GM23338 (cell line): ENCODE measurements around the gene ATAD3B.

ENCODE experiments used
- CREB1 ChIP-seq: fragments of 250-450 bp; sonication (Bioruptor Pico); IDR thresholded peaks from 2 replicates; pipeline ENCODE4 v1.5.0; 2020; ENCODE audit warnings: low read depth, mild to moderate bottlenecking, moderate library complexity
- EZH2 ChIP-seq: fragments of 200-600 bp; sonication (generic); IDR thresholded peaks from one replicate; pipeline ENCODE4 v1.8.0; 2017; ENCODE audit warnings: antibody characterized with exemption, mild to moderate bottlenecking, low read depth; ENCODE audit not compliant: unreplicated experiment
- EZH2phosphoT487 ChIP-seq: fragments of 200-600 bp; sonication (generic); IDR thresholded peaks from one replicate; pipeline ENCODE4 v1.8.1; 2018; ENCODE audit warnings: antibody characterized with exemption; ENCODE audit not compliant: unreplicated experiment
- JUNB ChIP-seq: IDR thresholded peaks from one replicate; pipeline ENCODE4 v1.6.1; 2016; ENCODE audit warnings: antibody characterized with exemption; ENCODE audit not compliant: unreplicated experiment
- POLR2AphosphoS5 ChIP-seq: IDR thresholded peaks from 2 replicates; pipeline ENCODE4 v1.6.1; 2016; ENCODE audit warnings: antibody characterized with exemption, low read depth
- TF ChIP-seq, protein P1 (sequence below), 2 experiments: fragments of 200-600 bp in 1 of 2; sonication (generic) in 1 of 2; conservative IDR thresholded peaks; 2 replicates each; pipeline versions ENCODE4 v1.5.1 to v1.6.1; 2016 to 2017; ENCODE audit warnings: antibody characterized with exemption in 2 of 2, low read depth in 2 of 2, mild to moderate bottlenecking in 2 of 2, moderate library complexity in 1 of 2
- TF ChIP-seq, protein P2 (sequence below): IDR thresholded peaks from one replicate; pipeline ENCODE4 v1.6.1; 2018; ENCODE audit warnings: antibody characterized with exemption; ENCODE audit not compliant: unreplicated experiment
- TF ChIP-seq, protein P3 (sequence below): IDR thresholded peaks from 2 replicates; pipeline ENCODE4 v1.6.1; 2016; ENCODE audit warnings: antibody characterized with exemption

DNA sequence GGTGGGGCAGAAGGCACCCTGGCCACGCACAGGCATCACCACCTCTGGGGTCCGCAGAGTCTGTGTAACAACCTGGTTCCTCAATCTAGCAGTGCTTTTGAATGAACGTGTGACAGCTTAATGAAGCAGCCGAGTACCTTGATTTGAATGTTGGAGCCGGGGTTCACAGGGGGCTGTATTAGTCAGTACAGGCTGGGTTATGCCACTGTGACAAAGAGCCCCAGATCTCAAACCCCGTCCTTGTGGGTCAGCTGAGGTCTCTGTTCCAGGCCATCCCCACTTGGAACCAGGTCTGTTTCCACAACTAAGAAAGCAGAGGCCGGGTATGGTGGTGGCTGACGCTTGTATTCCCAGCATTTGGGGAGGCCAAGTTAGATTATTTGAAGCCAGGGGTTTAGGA, 58.4 kb downstream of the ATAD3B start:
- TF ChIP-seq, protein P1, sequence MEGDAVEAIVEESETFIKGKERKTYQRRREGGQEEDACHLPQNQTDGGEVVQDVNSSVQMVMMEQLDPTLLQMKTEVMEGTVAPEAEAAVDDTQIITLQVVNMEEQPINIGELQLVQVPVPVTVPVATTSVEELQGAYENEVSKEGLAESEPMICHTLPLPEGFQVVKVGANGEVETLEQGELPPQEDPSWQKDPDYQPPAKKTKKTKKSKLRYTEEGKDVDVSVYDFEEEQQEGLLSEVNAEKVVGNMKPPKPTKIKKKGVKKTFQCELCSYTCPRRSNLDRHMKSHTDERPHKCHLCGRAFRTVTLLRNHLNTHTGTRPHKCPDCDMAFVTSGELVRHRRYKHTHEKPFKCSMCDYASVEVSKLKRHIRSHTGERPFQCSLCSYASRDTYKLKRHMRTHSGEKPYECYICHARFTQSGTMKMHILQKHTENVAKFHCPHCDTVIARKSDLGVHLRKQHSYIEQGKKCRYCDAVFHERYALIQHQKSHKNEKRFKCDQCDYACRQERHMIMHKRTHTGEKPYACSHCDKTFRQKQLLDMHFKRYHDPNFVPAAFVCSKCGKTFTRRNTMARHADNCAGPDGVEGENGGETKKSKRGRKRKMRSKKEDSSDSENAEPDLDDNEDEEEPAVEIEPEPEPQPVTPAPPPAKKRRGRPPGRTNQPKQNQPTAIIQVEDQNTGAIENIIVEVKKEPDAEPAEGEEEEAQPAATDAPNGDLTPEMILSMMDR (conservative IDR thresholded peaks at IDR 0.05; ENCODE audit: low read depth in 2 of 2) = no peak
- TF ChIP-seq EZH2phosphoT487 = no peak
- TF ChIP-seq, protein P2, sequence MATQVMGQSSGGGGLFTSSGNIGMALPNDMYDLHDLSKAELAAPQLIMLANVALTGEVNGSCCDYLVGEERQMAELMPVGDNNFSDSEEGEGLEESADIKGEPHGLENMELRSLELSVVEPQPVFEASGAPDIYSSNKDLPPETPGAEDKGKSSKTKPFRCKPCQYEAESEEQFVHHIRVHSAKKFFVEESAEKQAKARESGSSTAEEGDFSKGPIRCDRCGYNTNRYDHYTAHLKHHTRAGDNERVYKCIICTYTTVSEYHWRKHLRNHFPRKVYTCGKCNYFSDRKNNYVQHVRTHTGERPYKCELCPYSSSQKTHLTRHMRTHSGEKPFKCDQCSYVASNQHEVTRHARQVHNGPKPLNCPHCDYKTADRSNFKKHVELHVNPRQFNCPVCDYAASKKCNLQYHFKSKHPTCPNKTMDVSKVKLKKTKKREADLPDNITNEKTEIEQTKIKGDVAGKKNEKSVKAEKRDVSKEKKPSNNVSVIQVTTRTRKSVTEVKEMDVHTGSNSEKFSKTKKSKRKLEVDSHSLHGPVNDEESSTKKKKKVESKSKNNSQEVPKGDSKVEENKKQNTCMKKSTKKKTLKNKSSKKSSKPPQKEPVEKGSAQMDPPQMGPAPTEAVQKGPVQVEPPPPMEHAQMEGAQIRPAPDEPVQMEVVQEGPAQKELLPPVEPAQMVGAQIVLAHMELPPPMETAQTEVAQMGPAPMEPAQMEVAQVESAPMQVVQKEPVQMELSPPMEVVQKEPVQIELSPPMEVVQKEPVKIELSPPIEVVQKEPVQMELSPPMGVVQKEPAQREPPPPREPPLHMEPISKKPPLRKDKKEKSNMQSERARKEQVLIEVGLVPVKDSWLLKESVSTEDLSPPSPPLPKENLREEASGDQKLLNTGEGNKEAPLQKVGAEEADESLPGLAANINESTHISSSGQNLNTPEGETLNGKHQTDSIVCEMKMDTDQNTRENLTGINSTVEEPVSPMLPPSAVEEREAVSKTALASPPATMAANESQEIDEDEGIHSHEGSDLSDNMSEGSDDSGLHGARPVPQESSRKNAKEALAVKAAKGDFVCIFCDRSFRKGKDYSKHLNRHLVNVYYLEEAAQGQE = no peak
- no peak for TF ChIP-seq POLR2AphosphoS5
- TF ChIP-seq, protein P3, sequence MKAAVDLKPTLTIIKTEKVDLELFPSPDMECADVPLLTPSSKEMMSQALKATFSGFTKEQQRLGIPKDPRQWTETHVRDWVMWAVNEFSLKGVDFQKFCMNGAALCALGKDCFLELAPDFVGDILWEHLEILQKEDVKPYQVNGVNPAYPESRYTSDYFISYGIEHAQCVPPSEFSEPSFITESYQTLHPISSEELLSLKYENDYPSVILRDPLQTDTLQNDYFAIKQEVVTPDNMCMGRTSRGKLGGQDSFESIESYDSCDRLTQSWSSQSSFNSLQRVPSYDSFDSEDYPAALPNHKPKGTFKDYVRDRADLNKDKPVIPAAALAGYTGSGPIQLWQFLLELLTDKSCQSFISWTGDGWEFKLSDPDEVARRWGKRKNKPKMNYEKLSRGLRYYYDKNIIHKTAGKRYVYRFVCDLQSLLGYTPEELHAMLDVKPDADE = no peak
- TF ChIP-seq EZH2 = no peak
- TF ChIP-seq CREB1 (CRISPR knock-in tag) = no peak
- TF ChIP-seq JUNB = no peak
